Upper lobe of left lung (tissue), 6 donors: ENCODE results near the gene SH3GLB2. TPM values are rescaled to one million over a fixed set of nuclear protein-coding genes. Genes with fewer than 3 reads are reported as not detected.
"Not testable (repeated sequence)": the region's sequence is repeated elsewhere in the genome, so short reads cannot be mapped to it uniquely, and the experiment has no call there.

Experiments
- ATAC-seq, 2 donors: fragments of 200-7000 bp; cut with Tn5 transposase; one replicate each; pipeline ENCODE4 v1.9.1; 2022; ENCODE audit warnings: mild to moderate bottlenecking in 2 of 2, moderate library complexity in 2 of 2; ENCODE audit not compliant: low FRiP score in 2 of 2
- DNase-seq, 2 donors: peaks; one replicate each; pipeline ENCODE4 v3.0.0-alpha.2; 2019 to 2020
- H3K27ac ChIP-seq, 4 donors: fragments of 200-600 bp; sonication (generic); one replicate each; pipeline ENCODE4 v1.5.1; 2016 to 2019
- H3K27me3 ChIP-seq, 4 donors: fragments of 200-600 bp; sonication (generic); one replicate each; pipeline ENCODE4 v1.5.1; 2017 to 2019
- H3K36me3 ChIP-seq, 4 donors: fragments of 200-600 bp; sonication (generic); one replicate each; pipeline ENCODE4 v1.5.1; 2016 to 2019
- H3K4me1 ChIP-seq, 4 donors: fragments of 200-600 bp; sonication (generic); one replicate each; pipeline ENCODE4 v1.5.1; 2018 to 2019
- H3K4me3 ChIP-seq, 4 donors: fragments of 200-600 bp; sonication (generic); one replicate each; pipeline ENCODE4 v1.5.1; 2017 to 2019; ENCODE audit warnings: mild to moderate bottlenecking in 2 of 4, moderate library complexity in 1 of 4
- H3K9me3 ChIP-seq, 4 donors: fragments of 200-600 bp; sonication (generic); one replicate each; pipeline ENCODE4 v1.5.1; 2018 to 2019
- CTCF ChIP-seq, 6 experiments: fragments of 450-650 bp in 4 of 6; fragments of 200-600 bp in 2 of 6; sonication (generic) in 2 of 6; IDR thresholded peaks; one replicate each; pipeline ENCODE4 v1.5.1; 2016 to 2019; ENCODE audit warnings: antibody characterized with exemption in 6 of 6
- EP300 ChIP-seq, 4 donors: sonication (generic); formaldehyde crosslinking; IDR thresholded peaks; one replicate each; pipeline ENCODE4 v1.5.1; 2017; ENCODE audit warnings: antibody characterized with exemption in 4 of 4, control low read depth in 2 of 4
- POLR2A ChIP-seq, 4 donors: fragments of 450-650 bp; IDR thresholded peaks; one replicate each; pipeline ENCODE4 v1.5.1; 2016 to 2017; ENCODE audit warnings: antibody characterized with exemption in 4 of 4, mild to moderate bottlenecking in 2 of 4
- POLR2AphosphoS5 ChIP-seq, 2 donors: sonication (generic); formaldehyde crosslinking; IDR thresholded peaks; one replicate each; pipeline ENCODE4 v1.5.1; 2017; ENCODE audit warnings: antibody characterized with exemption in 2 of 2
- WGBS, 2 donors: methylation state at CpG; one replicate each; pipeline ENCODE4 v1.1.5; 2017 to 2018; 5-methylcytosine and 5-hydroxymethylcytosine counted together
- total RNA-seq, 6 donors: library from RNA; depleted of rRNA in 4 of 6; stranded (reverse); fragments of >200 nt in 4 of 6; gene quantifications; one replicate each; pipeline versions ENCODE4 v1.1.0 to v1.2.1, GENCODE V29; 2016 to 2021
- donor health status: DM: no; HTN: no; CAD: no; lungs with moderate emphysema.
- donor health status: DM: no; HTN: yes; CAD: no; lungs with severe emphysema.

SH3GLB2 gene
- total RNA-seq, 6 donors from 2014 or later = 69.6 to 202 (median 94.1) TPM

GRCh38 chr9:128986671-128987070 is 41.5 kb downstream of the SH3GLB2 start:
- no peak for DNase-seq
- Histone ChIP-seq H3K36me3 (peaks cover 39 to 100% (median 88%) of the 10 kb centered on the region in 4 donors), H3K27ac (no peak overlapping the region), H3K27me3 (no peaks in the 10 kb centered on the region), H3K4me1 (no peaks in the 10 kb centered on the region), H3K4me3 (no peak overlapping the region), H3K9me3 (no peaks in the 10 kb centered on the region)
- WGBS, 2 donors = 94 to 97% methylated on average over 5 of the region's 5 CpGs
- ATAC-seq = no peak
- TF ChIP-seq POLR2AphosphoS5 (IDR thresholded peaks at IDR 0.05) = no peak
- TF ChIP-seq CTCF (IDR thresholded peaks at IDR 0.05) = no peak
- TF ChIP-seq POLR2A (IDR thresholded peaks at IDR 0.05) = no peak
- no peak for TF ChIP-seq EP300 (IDR thresholded peaks at IDR 0.05)

DNA sequence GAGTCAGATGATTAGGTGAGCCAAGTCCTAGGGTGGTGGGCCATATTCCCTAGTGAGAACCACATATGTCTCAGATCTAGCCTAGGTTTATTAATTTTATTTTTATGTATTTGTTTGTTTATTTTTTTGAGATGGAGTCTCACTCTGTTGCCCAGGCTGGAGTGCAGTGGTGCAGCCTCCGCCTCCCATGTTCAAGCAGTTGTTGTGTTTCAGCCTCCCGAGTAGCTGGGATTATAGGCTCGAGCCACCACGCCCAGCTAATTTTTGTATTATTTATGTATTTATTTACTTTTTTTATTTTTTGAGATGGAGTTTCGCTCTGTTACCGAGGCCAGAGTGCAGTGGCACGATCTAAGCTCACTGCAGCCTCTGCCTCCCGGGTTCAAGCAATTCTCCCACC is 44.6 kb downstream of the SH3GLB2 start:
- ATAC-seq (no peak), DNase-seq (no peak)
- Histone ChIP-seq H3K9me3 (no peaks in the 10 kb centered on the region), H3K4me3 (no peak overlapping the region), H3K36me3 (peaks cover 62 to 100% (median 94%) of the 10 kb centered on the region in 4 donors), H3K4me1 (no peaks in the 10 kb centered on the region), H3K27ac (no peak overlapping the region), H3K27me3 (no peaks in the 10 kb centered on the region)
- WGBS, 2 donors = 96 to 97% methylated on average over 8 of the region's 8 CpGs
- TF ChIP-seq EP300 (IDR thresholded peaks at IDR 0.05) (no peak), CTCF (IDR thresholded peaks at IDR 0.05) (no peak)

DNA sequence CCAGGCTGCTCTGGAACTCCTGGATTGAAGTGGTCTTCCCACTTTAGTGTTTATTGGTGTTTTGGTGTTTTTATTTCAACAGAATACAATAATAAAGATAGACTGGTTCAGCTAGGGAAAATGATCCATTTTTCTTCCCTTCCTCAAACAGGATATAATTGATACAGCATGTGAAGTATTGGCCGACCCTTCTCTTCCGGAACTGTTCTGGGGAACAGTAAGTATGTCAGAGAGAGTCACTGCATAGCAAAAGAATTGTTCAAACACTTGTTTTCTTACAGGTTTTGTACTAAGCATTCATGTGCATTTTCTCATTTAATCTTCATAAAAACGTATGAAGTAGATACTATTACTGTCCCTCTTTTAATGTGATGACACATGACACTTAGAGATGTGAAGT is 49.0 kb downstream of the SH3GLB2 start:
- WGBS, 2 donors = 91 to 92% methylated on average over 3 of the region's 3 CpGs
- Histone ChIP-seq H3K27me3 (no peaks in the 10 kb centered on the region), H3K36me3 (peaks cover 60 to 97% (median 84%) of the 10 kb centered on the region in 4 donors), H3K9me3 (no peaks in the 10 kb centered on the region), H3K27ac (no peak overlapping the region), H3K4me1 (no peaks in the 10 kb centered on the region), H3K4me3 (no peak overlapping the region)
- no peak for ATAC-seq
- no peak for TF ChIP-seq POLR2AphosphoS5 (IDR thresholded peaks at IDR 0.05)
- TF ChIP-seq EP300 (IDR thresholded peaks at IDR 0.05) = no peak
- DNase-seq = no peak

- 88 to 91% methylated on average over 4 of the region's 4 CpGs for WGBS, 2 donors
- Histone ChIP-seq H3K27ac (no peak overlapping the region), H3K27me3 (no peaks in the 10 kb centered on the region), H3K4me3 (no peak overlapping the region), H3K4me1 (no peaks in the 10 kb centered on the region), H3K9me3 (no peaks in the 10 kb centered on the region), H3K36me3 (peaks cover 52 to 99% (median 83%) of the 10 kb centered on the region in 4 donors)
- ATAC-seq (no peak), DNase-seq (no peak)
- TF ChIP-seq POLR2AphosphoS5 (IDR thresholded peaks at IDR 0.05) = no peak
- no peak for TF ChIP-seq EP300 (IDR thresholded peaks at IDR 0.05)
- TF ChIP-seq CTCF (IDR thresholded peaks at IDR 0.05) = no peak
- no peak for TF ChIP-seq POLR2A (IDR thresholded peaks at IDR 0.05)
These were observed 55.2 kb downstream of the SH3GLB2 start for GRCh38 chr9:128972956-128973355.

DNA sequence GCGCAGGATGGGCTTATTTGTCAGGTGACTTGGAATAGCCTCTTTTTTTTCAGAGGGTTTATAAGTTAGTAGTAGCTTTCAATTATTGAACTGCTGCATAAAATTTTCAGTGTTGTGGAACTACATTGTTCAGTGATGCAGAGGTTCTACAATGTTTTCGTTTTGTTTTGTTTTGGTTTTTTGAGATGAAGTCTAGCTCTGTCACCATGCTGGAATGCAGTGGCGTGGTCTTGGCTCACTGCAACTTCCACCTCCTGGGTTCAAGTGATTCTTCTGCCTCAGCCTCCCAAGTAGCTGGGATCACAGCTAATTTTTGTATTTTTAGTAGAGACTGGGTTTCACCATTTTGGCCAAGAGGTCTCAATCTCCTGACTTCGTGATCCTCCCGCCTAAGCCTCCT is 58.6 kb downstream of the SH3GLB2 start:
- DNase-seq (no peak), ATAC-seq (no peak)
- Histone ChIP-seq H3K4me3 (no peak overlapping the region), H3K4me1 (no peaks in the 10 kb centered on the region), H3K9me3 (no peaks in the 10 kb centered on the region), H3K36me3 (peaks cover 36 to 84% (median 60%) of the 10 kb centered on the region in 4 donors), H3K27me3 (no peaks in the 10 kb centered on the region), H3K27ac (no peak overlapping the region)
- WGBS, 2 donors = 97 to 98% methylated on average over 5 of the region's 5 CpGs
- TF ChIP-seq POLR2AphosphoS5 (IDR thresholded peaks at IDR 0.05) = no peak
- no peak for TF ChIP-seq POLR2A (IDR thresholded peaks at IDR 0.05)
- no peak for TF ChIP-seq EP300 (IDR thresholded peaks at IDR 0.05)
- no peak for TF ChIP-seq CTCF (IDR thresholded peaks at IDR 0.05)

DNA sequence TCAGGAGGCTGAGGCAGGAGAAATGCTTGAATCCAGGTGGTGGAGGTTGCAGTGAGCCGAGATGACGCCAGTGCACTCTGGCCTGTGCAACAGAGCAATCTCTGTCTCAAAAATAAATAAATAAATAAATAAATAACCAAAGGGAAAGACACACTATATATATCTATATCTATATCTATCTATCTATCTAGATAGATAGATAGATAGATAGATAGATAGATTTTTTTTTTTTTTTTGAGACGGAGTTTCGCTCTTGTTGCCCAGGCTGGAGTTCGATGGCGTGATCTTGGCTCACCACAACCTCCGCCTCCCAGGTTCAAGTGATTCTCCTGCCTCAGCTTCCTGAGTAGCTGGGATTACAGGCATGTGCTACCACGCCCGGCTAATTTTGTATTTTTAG is 66.7 kb downstream of the SH3GLB2 start:
- not testable (repeated sequence) for H3K4me1 ChIP-seq, H3K27me3 ChIP-seq, H3K27ac ChIP-seq, DNase-seq, H3K4me3 ChIP-seq, H3K9me3 ChIP-seq, ATAC-seq
- peaks cover 21 to 85% (median 48%) of the 10 kb centered on the region in 4 donors for H3K36me3 ChIP-seq
- WGBS, 2 donors = 91 to 94% methylated on average over 9 of the region's 9 CpGs
